PC-9 (cell line): ENCODE data around the gene TRMT2A.

ENCODE experiments used
- CTCF ChIP-seq: fragments of 200-600 bp; sonication (generic); conservative IDR thresholded peaks from 2 replicates; pipeline ENCODE4 v1.6.1; 2017; ENCODE audit warnings: mixed run types, antibody characterized with exemption, mild to moderate bottlenecking, moderate library complexity
- EZH2 ChIP-seq: fragments of 200-600 bp; sonication (generic); IDR thresholded peaks from 2 replicates; pipeline ENCODE4 v1.8.0; 2017; ENCODE audit warnings: antibody characterized with exemption, low read depth

- no peak for TF ChIP-seq CTCF
- no peak for TF ChIP-seq EZH2
These were observed 54.3 kb downstream of the TRMT2A start for GRCh38 chr22:20062766-20063083.
